ENCODE results near the gene KIF26B.

GRCh38 chr1:245621589-245621988 is 466.8 kb downstream of the KIF26B start:
- TF ChIP-seq EZH2phosphoT487 (IDR thresholded peaks at IDR 0.05; ENCODE audit: unreplicated experiment) (no peak), CTCF (conservative IDR thresholded peaks at IDR 0.05; ENCODE audit: low read depth in 2 of 2) (no peak), POLR2AphosphoS5 (IDR thresholded peaks at IDR 0.05; ENCODE audit: low read depth) (no peak), STAT1 (IDR thresholded peaks at IDR 0.05; ENCODE audit: unreplicated experiment) (no peak), REST (IDR thresholded peaks at IDR 0.05; ENCODE audit: unreplicated experiment) (no peak), EZH2 (IDR thresholded peaks at IDR 0.05; ENCODE audit: low read depth, unreplicated experiment) (no peak), ETS1 (IDR thresholded peaks at IDR 0.05) (no peak), NANOG (IDR thresholded peaks at IDR 0.05; ENCODE audit: borderline replicate concordance) (no peak), ZNF331 (CRISPR knock-in tag; IDR thresholded peaks at IDR 0.05; ENCODE audit: low read depth) (no peak), JUNB (IDR thresholded peaks at IDR 0.05; ENCODE audit: unreplicated experiment) (no peak), ZNF114 (CRISPR knock-in tag; IDR thresholded peaks at IDR 0.05) (no peak), ZNF462 (CRISPR knock-in tag; IDR thresholded peaks at IDR 0.05) (no peak)
